A673 (cell line): ENCODE results near the gene HYAL2.

Experiments used
- EZH2 ChIP-seq: fragments of 200-600 bp; sonication (generic); IDR thresholded peaks from 2 replicates; pipeline ENCODE4 v1.6.1; 2017; ENCODE audit warnings: borderline replicate concordance, low read depth, mild to moderate bottlenecking, mixed read lengths, antibody characterized with exemption, low read length; ENCODE audit not compliant: poor library complexity, severe bottlenecking
- TF ChIP-seq, protein P1 (sequence below): fragments of 300-800, 200-600 bp; sonication (generic); conservative IDR thresholded peaks from 2 replicates; pipeline ENCODE4 v1.5.1; 2017; ENCODE audit warnings: low read depth, mild to moderate bottlenecking, antibody characterized with exemption, low read length, moderate library complexity, mixed read lengths

DNA sequence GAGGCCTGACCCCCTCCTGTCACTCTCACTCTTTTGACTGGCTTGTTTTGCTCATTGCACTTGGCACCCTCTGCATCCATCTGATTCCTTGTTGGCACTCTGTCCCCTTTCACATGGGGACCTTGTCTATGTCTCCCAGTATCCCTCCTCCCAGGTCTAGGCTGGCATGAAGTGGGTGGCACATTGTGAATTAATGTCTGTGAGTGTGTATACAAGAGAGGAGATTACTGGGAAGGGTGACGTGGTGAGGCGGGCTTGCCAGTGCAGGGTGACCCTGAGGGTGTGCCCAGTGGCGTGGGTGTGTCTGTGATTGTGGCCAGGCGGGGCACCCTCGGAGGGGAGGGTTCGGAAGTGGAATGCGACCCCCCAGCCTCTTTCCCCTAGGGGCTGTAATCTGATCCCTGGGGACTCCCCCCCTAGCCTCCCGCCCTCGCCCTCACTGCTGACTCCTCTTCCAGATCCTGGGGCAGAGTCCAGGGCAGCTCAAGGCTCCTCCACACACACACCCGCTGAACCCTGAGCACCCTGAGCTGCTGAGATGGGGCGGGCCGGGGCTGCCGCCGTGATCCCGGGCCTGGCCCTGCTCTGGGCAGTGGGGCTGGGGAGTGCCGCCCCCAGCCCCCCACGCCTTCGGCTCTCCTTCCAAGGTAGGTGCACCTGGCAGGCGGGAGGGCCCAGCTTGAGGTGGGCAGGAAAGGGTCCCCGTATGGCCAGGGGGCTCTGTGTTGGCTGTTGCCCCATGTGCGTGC lies 53.7 kb downstream of the HYAL2 start, which contains the start of gene SEMA3B:
- TF ChIP-seq, protein P1, sequence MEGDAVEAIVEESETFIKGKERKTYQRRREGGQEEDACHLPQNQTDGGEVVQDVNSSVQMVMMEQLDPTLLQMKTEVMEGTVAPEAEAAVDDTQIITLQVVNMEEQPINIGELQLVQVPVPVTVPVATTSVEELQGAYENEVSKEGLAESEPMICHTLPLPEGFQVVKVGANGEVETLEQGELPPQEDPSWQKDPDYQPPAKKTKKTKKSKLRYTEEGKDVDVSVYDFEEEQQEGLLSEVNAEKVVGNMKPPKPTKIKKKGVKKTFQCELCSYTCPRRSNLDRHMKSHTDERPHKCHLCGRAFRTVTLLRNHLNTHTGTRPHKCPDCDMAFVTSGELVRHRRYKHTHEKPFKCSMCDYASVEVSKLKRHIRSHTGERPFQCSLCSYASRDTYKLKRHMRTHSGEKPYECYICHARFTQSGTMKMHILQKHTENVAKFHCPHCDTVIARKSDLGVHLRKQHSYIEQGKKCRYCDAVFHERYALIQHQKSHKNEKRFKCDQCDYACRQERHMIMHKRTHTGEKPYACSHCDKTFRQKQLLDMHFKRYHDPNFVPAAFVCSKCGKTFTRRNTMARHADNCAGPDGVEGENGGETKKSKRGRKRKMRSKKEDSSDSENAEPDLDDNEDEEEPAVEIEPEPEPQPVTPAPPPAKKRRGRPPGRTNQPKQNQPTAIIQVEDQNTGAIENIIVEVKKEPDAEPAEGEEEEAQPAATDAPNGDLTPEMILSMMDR, result no peak
- no peak for TF ChIP-seq EZH2
